Esophagus squamous epithelium (tissue), 4 donors: ENCODE results near the gene ASIC2.

ENCODE experiments used
- CTCF ChIP-seq, 6 experiments: fragments of 450-650 bp in 4 of 6; fragments of 200-600 bp in 2 of 6; sonication (generic) in 2 of 6; IDR thresholded peaks; one replicate each; pipeline ENCODE4 v1.5.1; 2016 to 2019; ENCODE audit warnings: antibody characterized with exemption in 6 of 6, mild to moderate bottlenecking in 4 of 6, moderate library complexity in 4 of 6
- POLR2A ChIP-seq, 4 donors: fragments of 450-650 bp; IDR thresholded peaks; one replicate each; pipeline ENCODE4 v1.6.1; 2017; ENCODE audit warnings: antibody characterized with exemption in 4 of 4, mild to moderate bottlenecking in 4 of 4, moderate library complexity in 3 of 4

GRCh38 chr17:33240362-33240761 lies 52.7 kb downstream of the ASIC2 start:
- TF ChIP-seq POLR2A (IDR thresholded peaks at IDR 0.05), result no peak
- TF ChIP-seq CTCF (IDR thresholded peaks at IDR 0.05), result no peak
